Measurements from ENCODE around the gene TM9SF1. TPM values are rescaled to one million over a fixed set of nuclear protein-coding genes. Genes with fewer than 3 reads are reported as not detected.
A peak's percentile ranks its signal among the peaks of the same experiment; 100 is the strongest.

Gene TM9SF1
- total RNA-seq, 1 donor from 2014 or later: 45.7 TPM

DNA sequence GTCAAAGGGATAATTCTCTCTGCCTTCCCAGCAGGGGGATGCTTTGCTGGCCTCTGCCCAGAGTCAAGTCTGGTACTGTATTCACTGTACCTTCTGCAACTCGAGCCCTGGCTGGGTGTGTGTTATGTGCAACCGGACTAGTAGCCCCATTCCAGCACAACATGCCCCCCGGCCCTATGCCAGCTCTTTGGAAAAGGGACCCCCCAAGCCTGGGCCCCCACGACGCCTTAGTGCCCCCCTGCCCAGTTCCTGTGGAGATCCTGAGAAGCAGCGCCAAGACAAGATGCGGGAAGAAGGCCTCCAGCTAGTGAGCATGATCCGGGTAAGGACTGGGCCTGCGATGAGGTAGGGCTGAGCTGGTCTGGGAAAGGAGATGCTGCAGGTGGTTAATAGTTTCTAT is 44.7 kb downstream of the TM9SF1 start:
- no peak overlapping the region for H3K27ac Mint-ChIP-seq
- peaks cover 28% of the 10 kb centered on the region for H3K36me3 Mint-ChIP-seq
- no peak overlapping the region for H3K4me3 Mint-ChIP-seq
- H3K4me1 Mint-ChIP-seq: peaks cover 22% of the 10 kb centered on the region
- no peak for DNase-seq (ENCODE audit: low spot score in 2 of 2, unreplicated experiment in 2 of 2)
- H3K27me3 Mint-ChIP-seq (ENCODE audit: low read depth): no peaks in the 10 kb centered on the region
- H3K9me3 Mint-ChIP-seq: no peaks in the 10 kb centered on the region
- no peak for TF ChIP-seq CTCF (IDR thresholded peaks at IDR 0.05; ENCODE audit: unreplicated experiment)

- peaks cover 27% of the 10 kb centered on the region for H3K36me3 Mint-ChIP-seq
- peaks cover 27% of the 10 kb centered on the region for H3K4me1 Mint-ChIP-seq
- no peak overlapping the region for H3K27ac Mint-ChIP-seq
- H3K4me3 Mint-ChIP-seq: no peak overlapping the region
- TF ChIP-seq CTCF (IDR thresholded peaks at IDR 0.05; ENCODE audit: unreplicated experiment): no peak
- no peak for DNase-seq (ENCODE audit: low spot score in 2 of 2, unreplicated experiment in 2 of 2)
- H3K9me3 Mint-ChIP-seq: no peaks in the 10 kb centered on the region
- no peaks in the 10 kb centered on the region for H3K27me3 Mint-ChIP-seq (ENCODE audit: low read depth)
Observed at GRCh38 chr14:24150061-24150460, 45.2 kb downstream of the TM9SF1 start.

DNA sequence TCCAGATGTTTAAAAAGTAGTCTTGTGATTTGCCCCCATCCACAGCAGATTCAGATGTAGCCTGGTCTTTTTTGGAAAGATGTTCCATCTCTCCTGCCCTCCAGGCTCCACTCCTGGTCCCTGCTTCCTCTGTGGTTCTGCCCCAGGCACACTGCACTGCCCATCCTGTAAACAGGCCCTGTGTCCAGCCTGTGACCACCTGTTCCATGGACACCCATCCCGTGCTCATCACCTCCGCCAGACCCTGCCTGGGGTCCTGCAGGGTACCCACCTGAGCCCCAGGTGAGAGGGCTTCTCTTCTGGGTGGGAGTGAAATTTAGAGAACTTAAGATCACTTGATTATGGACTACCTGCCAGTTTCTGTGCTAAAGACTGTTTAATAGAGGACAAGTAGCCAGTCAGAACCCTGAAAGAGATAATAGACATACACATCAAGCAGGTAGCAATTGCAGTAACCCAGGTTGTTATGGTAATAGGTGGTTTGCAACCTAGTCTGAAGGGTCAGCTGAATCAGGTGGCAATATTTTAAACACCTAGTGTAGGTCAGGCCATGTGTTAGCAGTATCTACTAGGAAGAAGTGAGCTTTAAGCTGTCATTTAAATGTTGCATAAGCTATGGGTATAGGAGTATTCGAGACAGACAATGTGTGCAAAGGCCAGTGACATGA is 45.8 kb downstream of the TM9SF1 start:
- no peaks in the 10 kb centered on the region for H3K27me3 Mint-ChIP-seq (ENCODE audit: low read depth)
- peaks cover 22% of the 10 kb centered on the region for H3K36me3 Mint-ChIP-seq
- peak overlapping the region; percentile 99 for H3K4me3 Mint-ChIP-seq
- no peak for TF ChIP-seq CTCF (IDR thresholded peaks at IDR 0.05; ENCODE audit: unreplicated experiment)
- no peaks in the 10 kb centered on the region for H3K9me3 Mint-ChIP-seq
- DNase-seq (ENCODE audit: low spot score in 2 of 2, unreplicated experiment in 2 of 2): no peak
- no peak overlapping the region for H3K27ac Mint-ChIP-seq
- peaks cover 27% of the 10 kb centered on the region for H3K4me1 Mint-ChIP-seq

GRCh38 chr14:24147761-24148428 is 47.3 kb downstream of the TM9SF1 start:
- H3K36me3 Mint-ChIP-seq: peaks cover 21% of the 10 kb centered on the region
- no peaks in the 10 kb centered on the region for H3K27me3 Mint-ChIP-seq (ENCODE audit: low read depth)

GRCh38 chr14:24146978-24147760 is 48.1 kb downstream of the TM9SF1 start, which contains the start of gene RNF31:
TSS of gene RNF31 (plus strand) at chr14:24147498. CDS start at chr14:24147699, 201 bp downstream.
- no peaks in the 10 kb centered on the region for H3K27me3 Mint-ChIP-seq (ENCODE audit: low read depth)
- peak within 1 kb of the TSS; percentile 99 for H3K4me3 Mint-ChIP-seq
- DNase-seq (ENCODE audit: low spot score in 2 of 2, unreplicated experiment in 2 of 2): peak; percentile 93 to 94
- H3K4me1 Mint-ChIP-seq: peaks cover 36% of the 10 kb centered on the region
- peaks cover 19% of the 10 kb centered on the region for H3K36me3 Mint-ChIP-seq
- H3K9me3 Mint-ChIP-seq: no peaks in the 10 kb centered on the region
- H3K27ac Mint-ChIP-seq: peak within 1 kb of the TSS; percentile 99
- TF ChIP-seq CTCF (IDR thresholded peaks at IDR 0.05; ENCODE audit: unreplicated experiment): no peak

More at GRCh38 chr14:24147761-24148428, 47.3 kb downstream of the TM9SF1 start:
- Mint-ChIP-seq H3K9me3 (no peaks in the 10 kb centered on the region), H3K27ac (peak overlapping the region; percentile 77), H3K4me3 (peak overlapping the region; percentile 99), H3K4me1 (peaks cover 30% of the 10 kb centered on the region)
- TF ChIP-seq CTCF (IDR thresholded peaks at IDR 0.05; ENCODE audit: unreplicated experiment): no peak
- no peak for DNase-seq (ENCODE audit: low spot score in 2 of 2, unreplicated experiment in 2 of 2)

All from mesothelial cell of epicardium (in vitro differentiated cells).